Omental fat pad (tissue), 4 donors: ENCODE measurements around the gene TEDC2. TPM values are rescaled to one million over a fixed set of nuclear protein-coding genes. Genes with fewer than 3 reads are reported as not detected.
A peak's percentile ranks its signal among the peaks of the same experiment; 100 is the strongest.

ENCODE experiments used
- ATAC-seq: fragments of 150-250 bp; one replicate; pipeline ENCODE4 v1.9.1; 2016; ENCODE audit warnings: mild to moderate bottlenecking, moderate library complexity; ENCODE audit not compliant: low FRiP score
- DNase-seq: peaks from one replicate; pipeline ENCODE4 v3.0.0-alpha.2; 2019; ENCODE audit warnings: low spot score
- CTCF ChIP-seq, 3 donors: fragments of 450-650 bp; IDR thresholded peaks; one replicate each; pipeline ENCODE4 v1.5.1; 2016 to 2017; ENCODE audit warnings: antibody characterized with exemption in 3 of 3, mild to moderate bottlenecking in 3 of 3, moderate library complexity in 2 of 3
- total RNA-seq, 4 donors: library from RNA; depleted of rRNA; stranded (reverse); fragments of >200 nt; gene quantifications; one replicate each; pipeline ENCODE4 v1.1.0, GENCODE V29; 2016

Gene TEDC2
- total RNA-seq, 4 donors from 2014 or later, result 0.50 to 1.1 TPM; not detected in 2

DNA sequence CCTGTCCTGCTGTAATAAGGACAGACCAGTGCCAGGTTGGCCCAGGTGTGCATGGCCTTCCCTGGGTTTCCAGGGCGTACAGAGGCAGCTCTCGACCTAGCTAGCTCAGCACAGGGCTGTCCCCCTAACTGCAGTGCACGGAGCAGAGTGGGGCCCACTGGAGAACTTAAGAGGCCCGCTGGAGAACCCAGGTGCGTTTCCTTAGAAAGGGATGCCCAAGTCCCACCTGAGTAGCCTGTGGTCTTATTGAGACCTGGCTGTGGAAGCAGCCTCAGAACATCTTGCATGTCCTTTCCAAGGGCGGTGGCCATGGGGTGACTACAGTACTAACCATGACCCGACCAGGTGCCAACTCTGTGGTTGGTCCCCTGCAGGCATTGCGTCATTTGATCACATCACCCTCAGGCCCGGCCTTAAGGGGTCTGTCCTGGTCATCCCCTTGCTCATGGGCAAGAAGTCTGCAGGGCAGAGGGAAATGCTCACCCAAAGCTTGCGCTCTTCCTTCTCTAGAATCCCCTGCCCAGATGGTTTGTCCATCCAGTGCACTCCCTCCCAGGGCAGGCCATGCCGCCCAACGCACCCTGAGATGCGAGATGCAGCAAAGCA is 34.0 kb upstream of the TEDC2 start:
- no peak for DNase-seq
- no peak for ATAC-seq
- no peak for TF ChIP-seq CTCF (IDR thresholded peaks at IDR 0.05)

- ATAC-seq (no peak), DNase-seq (no peak)
Measured at GRCh38 chr16:2426941-2427361, 33.0 kb upstream of the TEDC2 start.

DNA sequence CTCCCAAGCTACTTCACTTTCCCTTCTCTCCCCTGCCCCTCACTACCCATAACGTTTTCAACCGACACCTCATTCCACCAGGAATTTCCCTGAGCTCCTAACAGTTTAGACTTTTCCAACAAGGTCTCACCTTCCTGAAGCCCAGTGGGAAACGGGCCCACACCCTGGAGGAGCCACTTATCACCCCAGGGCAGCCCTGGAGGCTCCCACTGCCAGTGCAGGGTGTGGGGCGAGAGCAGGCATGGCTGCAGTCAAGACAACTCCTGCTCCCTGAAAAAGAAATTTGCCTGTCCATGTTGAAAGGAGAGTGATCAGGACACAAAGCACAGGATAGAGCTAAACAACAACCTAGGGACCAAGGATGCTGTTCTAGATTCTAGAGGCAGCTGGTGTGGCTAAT is 32.4 kb upstream of the TEDC2 start:
- DNase-seq (no peak), ATAC-seq (no peak)
- no peak for TF ChIP-seq CTCF (IDR thresholded peaks at IDR 0.05)

More at GRCh38 chr16:2426941-2427361, 33.0 kb upstream of the TEDC2 start:
- no peak for TF ChIP-seq CTCF (IDR thresholded peaks at IDR 0.05)

- DNase-seq, result no peak
- TF ChIP-seq CTCF (IDR thresholded peaks at IDR 0.05), result no peak
Measured at GRCh38 chr16:2428051-2428783, 31.7 kb upstream of the TEDC2 start.

DNA sequence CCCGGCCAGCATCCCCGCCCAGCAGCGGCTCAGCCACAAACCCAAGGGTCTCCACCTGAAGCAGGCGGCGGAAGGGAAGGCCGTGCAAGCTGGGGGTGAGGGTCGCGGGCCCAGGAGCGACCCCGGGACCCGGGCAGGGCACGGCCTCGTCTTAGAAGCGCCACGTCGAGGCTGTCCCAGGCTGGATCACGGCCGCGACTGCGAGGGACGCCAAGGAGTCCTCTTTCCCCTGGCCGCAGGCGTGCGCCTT is 31.2 kb upstream of the TEDC2 start:
- peak; percentile 19 for ATAC-seq
- peak; percentile 27 for DNase-seq

More at GRCh38 chr16:2428051-2428783, 31.7 kb upstream of the TEDC2 start:
- ATAC-seq, result peak; percentile 21

GRCh38 chr16:2429034-2429770 is 30.7 kb upstream of the TEDC2 start, which contains the start of gene CCNF:
TSS of gene CCNF (plus strand) at chr16:2429447. CDS start at chr16:2429482, 35 bp downstream.
- TF ChIP-seq CTCF (IDR thresholded peaks at IDR 0.05), result no peak
- DNase-seq (peak; percentile 91), ATAC-seq (peak; percentile 98)

More for the DNA sequence above, 31.2 kb upstream of the TEDC2 start:
- no peak for TF ChIP-seq CTCF (IDR thresholded peaks at IDR 0.05)
